Tibial nerve (tissue), 3 donors: ENCODE results near the gene SNX32.

Experiments used
- POLR2A ChIP-seq, 2 donors: fragments of 450-650 bp; IDR thresholded peaks; one replicate each; pipeline ENCODE4 v1.6.1; 2017; ENCODE audit warnings: antibody characterized with exemption in 2 of 2, mild to moderate bottlenecking in 2 of 2, moderate library complexity in 2 of 2
- TF ChIP-seq, protein P1 (sequence below), 5 experiments: fragments of 200-600 bp in 3 of 5; fragments of 450-650 bp in 2 of 5; sonication (generic) in 3 of 5; IDR thresholded peaks; one replicate each; pipeline ENCODE4 v1.5.1; 2016 to 2019; ENCODE audit warnings: antibody characterized with exemption in 5 of 5, mild to moderate bottlenecking in 3 of 5, moderate library complexity in 2 of 5

DNA sequence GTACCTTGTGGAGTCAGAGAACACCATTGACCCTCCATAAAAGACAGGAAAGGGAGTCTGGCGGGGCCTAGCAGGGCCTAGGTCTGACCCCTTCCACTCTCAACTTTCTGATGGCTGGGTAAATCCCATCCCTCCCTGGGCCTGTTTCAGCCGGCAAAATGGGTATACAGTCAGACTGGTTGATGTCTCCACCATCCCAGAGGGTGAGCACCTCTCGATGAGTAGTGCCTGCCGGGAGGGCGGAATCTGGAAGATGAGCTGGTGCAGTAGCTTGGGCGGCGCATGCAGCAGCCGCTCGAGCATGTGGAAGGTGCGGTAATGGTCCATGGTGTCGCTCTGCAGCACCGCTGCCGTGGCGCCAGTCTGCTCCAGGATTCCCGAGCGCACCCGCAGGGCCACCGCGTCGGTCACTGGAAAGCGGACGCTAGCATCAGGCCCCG lies 54.0 kb downstream of the SNX32 start:
- TF ChIP-seq, protein P1, sequence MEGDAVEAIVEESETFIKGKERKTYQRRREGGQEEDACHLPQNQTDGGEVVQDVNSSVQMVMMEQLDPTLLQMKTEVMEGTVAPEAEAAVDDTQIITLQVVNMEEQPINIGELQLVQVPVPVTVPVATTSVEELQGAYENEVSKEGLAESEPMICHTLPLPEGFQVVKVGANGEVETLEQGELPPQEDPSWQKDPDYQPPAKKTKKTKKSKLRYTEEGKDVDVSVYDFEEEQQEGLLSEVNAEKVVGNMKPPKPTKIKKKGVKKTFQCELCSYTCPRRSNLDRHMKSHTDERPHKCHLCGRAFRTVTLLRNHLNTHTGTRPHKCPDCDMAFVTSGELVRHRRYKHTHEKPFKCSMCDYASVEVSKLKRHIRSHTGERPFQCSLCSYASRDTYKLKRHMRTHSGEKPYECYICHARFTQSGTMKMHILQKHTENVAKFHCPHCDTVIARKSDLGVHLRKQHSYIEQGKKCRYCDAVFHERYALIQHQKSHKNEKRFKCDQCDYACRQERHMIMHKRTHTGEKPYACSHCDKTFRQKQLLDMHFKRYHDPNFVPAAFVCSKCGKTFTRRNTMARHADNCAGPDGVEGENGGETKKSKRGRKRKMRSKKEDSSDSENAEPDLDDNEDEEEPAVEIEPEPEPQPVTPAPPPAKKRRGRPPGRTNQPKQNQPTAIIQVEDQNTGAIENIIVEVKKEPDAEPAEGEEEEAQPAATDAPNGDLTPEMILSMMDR (IDR thresholded peaks at IDR 0.05): no peak
- TF ChIP-seq POLR2A (IDR thresholded peaks at IDR 0.05): no peak
